ENCODE results near the gene ACTMAP. TPM values are rescaled to one million over a fixed set of nuclear protein-coding genes. Genes with fewer than 3 reads are reported as not detected.
A peak's percentile ranks its signal among the peaks of the same experiment; 100 is the strongest.

Gene ACTMAP
- total RNA-seq, 1 experiment from 2014 or later, result 27.7 TPM

DNA sequence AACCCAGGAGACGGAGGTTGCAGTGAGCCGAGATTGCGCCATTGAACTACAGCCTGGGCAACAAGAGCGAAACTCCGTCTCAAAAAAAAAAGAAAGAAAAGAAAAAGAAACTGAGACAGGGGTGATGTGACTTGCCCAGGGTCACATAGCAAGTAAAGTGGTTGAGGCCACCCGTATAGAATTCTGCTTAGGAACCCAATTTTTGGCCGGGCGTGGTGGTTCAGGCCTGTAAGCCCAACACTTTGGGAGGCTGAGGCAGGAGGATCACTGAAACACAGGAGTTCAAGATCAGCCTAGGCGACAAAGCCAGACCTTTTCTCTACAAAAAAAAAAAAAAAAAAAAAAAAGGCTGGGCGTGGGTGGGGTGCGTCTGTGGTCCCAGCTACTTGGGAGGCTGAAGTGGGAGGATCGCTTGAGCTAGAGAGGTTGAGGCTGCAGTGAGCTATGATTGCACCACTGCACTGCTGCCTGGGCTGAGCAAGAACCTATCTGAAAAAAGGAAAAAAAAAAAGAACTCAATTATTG is 2.0 kb upstream of the ACTMAP start:
- Histone ChIP-seq H3K79me2 (ENCODE audit: insufficient read depth, low read length) (peaks cover 40% of the 10 kb centered on the region; the same call in 1 of the 2 replicates), H3K9ac (ENCODE audit: extremely low read depth, insufficient read length, low read length) (peak overlapping the region; percentile 34), H2BK12ac (ENCODE audit: insufficient read length, low read depth, low read length) (no peak overlapping the region)

More for the DNA sequence above, 2.0 kb upstream of the ACTMAP start:
- Histone ChIP-seq H3K14ac (ENCODE audit: insufficient read depth, low read length) (no peak overlapping the region), H2BK15ac (ENCODE audit: low read depth, low read length) (no peak overlapping the region), H2AK5ac (ENCODE audit: insufficient read length, low read length) (no peak overlapping the region), H2BK5ac (ENCODE audit: insufficient read length, low read length) (no peak overlapping the region), H3K27me3 (ENCODE audit: insufficient read depth, low read length) (no peaks in the 10 kb centered on the region; the same call in 1 of the 2 replicates), H3K27ac (ENCODE audit: insufficient read length, low read depth, low read length) (no peak overlapping the region), H2AFZ (ENCODE audit: low read length) (no peak overlapping the region), H3K23me2 (ENCODE audit: insufficient read length, low read depth, low read length, poor library complexity, severe bottlenecking) (peaks cover 9% of the 10 kb centered on the region), H4K91ac (ENCODE audit: insufficient read length, low read depth, low read length) (no peak overlapping the region), H4K20me1 (ENCODE audit: control insufficient read depth, insufficient read depth, insufficient read length) (peaks cover 3% of the 10 kb centered on the region), H3K4ac (ENCODE audit: low read depth, low read length) (no peak overlapping the region), H4K5ac (ENCODE audit: insufficient read length, low read depth, low read length) (no peak overlapping the region), H3K18ac (ENCODE audit: insufficient read length, low read depth, low read length) (no peak overlapping the region), H3K4me2 (ENCODE audit: insufficient read depth, insufficient read length, low read length) (peak overlapping the region; percentile 72), H3K23ac (ENCODE audit: insufficient read length, low read depth, low read length) (no peak overlapping the region), H3T11ph (ENCODE audit: low read length) (no peak overlapping the region), H3K9me3 (ENCODE audit: control insufficient read depth, low read depth, low read length) (no peaks in the 10 kb centered on the region), H3K56ac (ENCODE audit: insufficient read length, low read depth, low read length) (no peak overlapping the region), H2BK120ac (ENCODE audit: low read depth, low read length, poor library complexity, severe bottlenecking) (no peak overlapping the region), H3K4me1 (ENCODE audit: insufficient read depth, low read length) (no peaks in the 10 kb centered on the region; the same call in 1 of the 2 replicates), H4K8ac (replicated peaks; ENCODE audit: insufficient read length, low read depth, low read length) (no peak overlapping the region), H2BK20ac (ENCODE audit: low read depth, low read length, poor library complexity, severe bottlenecking) (no peak overlapping the region), H3K79me1 (ENCODE audit: insufficient read depth, low read depth, low read length, poor library complexity, severe bottlenecking) (peaks cover 15% of the 10 kb centered on the region)
- WGBS (ENCODE audit: extremely low coverage, insufficient read length, low lambda C conversion rate), result no CpG with 5 or more reads among the region's 12 CpGs
- peak overlapping the region; percentile 95 to 98 for H3K4me3 Mint-ChIP-seq
- no peak for DNase-seq
- peak overlapping the region; percentile 86 to 99 (median 99); a peak in 5 of 7 replicates for H3K27ac Mint-ChIP-seq
- TF ChIP-seq, protein P1, sequence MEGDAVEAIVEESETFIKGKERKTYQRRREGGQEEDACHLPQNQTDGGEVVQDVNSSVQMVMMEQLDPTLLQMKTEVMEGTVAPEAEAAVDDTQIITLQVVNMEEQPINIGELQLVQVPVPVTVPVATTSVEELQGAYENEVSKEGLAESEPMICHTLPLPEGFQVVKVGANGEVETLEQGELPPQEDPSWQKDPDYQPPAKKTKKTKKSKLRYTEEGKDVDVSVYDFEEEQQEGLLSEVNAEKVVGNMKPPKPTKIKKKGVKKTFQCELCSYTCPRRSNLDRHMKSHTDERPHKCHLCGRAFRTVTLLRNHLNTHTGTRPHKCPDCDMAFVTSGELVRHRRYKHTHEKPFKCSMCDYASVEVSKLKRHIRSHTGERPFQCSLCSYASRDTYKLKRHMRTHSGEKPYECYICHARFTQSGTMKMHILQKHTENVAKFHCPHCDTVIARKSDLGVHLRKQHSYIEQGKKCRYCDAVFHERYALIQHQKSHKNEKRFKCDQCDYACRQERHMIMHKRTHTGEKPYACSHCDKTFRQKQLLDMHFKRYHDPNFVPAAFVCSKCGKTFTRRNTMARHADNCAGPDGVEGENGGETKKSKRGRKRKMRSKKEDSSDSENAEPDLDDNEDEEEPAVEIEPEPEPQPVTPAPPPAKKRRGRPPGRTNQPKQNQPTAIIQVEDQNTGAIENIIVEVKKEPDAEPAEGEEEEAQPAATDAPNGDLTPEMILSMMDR (conservative IDR thresholded peaks at IDR 0.05), result no peak
- H3K27me3 Mint-ChIP-seq (ENCODE audit: low read depth), result no peaks in the 10 kb centered on the region; the same call in none of the 2 replicates
- H3K9me3 Mint-ChIP-seq, result peaks cover 0 to 3% of the 10 kb centered on the region in 2 experiments; a peak in 1 of 5 replicates
- H3K36me3 Mint-ChIP-seq (ENCODE audit: insufficient read depth in 1 of 3, low read depth in 3 of 3), result peaks cover 47 to 61% (median 50%) of the 10 kb centered on the region in 3 experiments
- peaks cover 31 to 40% of the 10 kb centered on the region in 2 experiments for H3K4me1 Mint-ChIP-seq

Measured in H9 (cell line).